ENCODE results near the gene TBXA2R.

TBXA2R gene

GRCh38 chr19:3608750-3609322 lies 2.2 kb upstream of the TBXA2R start:
- peak; percentile 97 for DNase-seq
- in situ Hi-C loops (cut with MboI; ENCODE audit: low pct_unique_long_range_greater_than_20kb, low sequenced_read_pairs), result no loop called here

- DNase-seq, result peak; percentile 93
- in situ Hi-C loops (cut with MboI; ENCODE audit: low pct_unique_long_range_greater_than_20kb, low sequenced_read_pairs), result no loop called here
Observed at GRCh38 chr19:3608079-3608641, 1.5 kb upstream of the TBXA2R start.

GRCh38 chr19:3607303-3608078 lies 816 bp upstream of the TBXA2R start:
- in situ Hi-C loops (cut with MboI; ENCODE audit: low pct_unique_long_range_greater_than_20kb, low sequenced_read_pairs), result no loop called here
- peak; percentile 61 for DNase-seq

- peak; percentile 19 for DNase-seq
- in situ Hi-C loops (cut with MboI; ENCODE audit: low pct_unique_long_range_greater_than_20kb, low sequenced_read_pairs), result no loop called here
Observed at GRCh38 chr19:3606174-3606689, 443 bp downstream of the TBXA2R start.

GRCh38 chr19:3605770-3606169 lies 905 bp downstream of the TBXA2R start:
- peak; percentile 14 for DNase-seq
- in situ Hi-C loops (cut with MboI; ENCODE audit: low pct_unique_long_range_greater_than_20kb, low sequenced_read_pairs), result no loop called here

GRCh38 chr19:3605361-3605760 lies 1.3 kb downstream of the TBXA2R start:
- in situ Hi-C loops (cut with MboI; ENCODE audit: low pct_unique_long_range_greater_than_20kb, low sequenced_read_pairs), result no loop called here
- no peak for DNase-seq

- in situ Hi-C loops (cut with MboI; ENCODE audit: low pct_unique_long_range_greater_than_20kb, low sequenced_read_pairs), result no loop called here
- peak; percentile 69 for DNase-seq
Observed at GRCh38 chr19:3604987-3605343, 1.7 kb downstream of the TBXA2R start.

- in situ Hi-C loops (cut with MboI; ENCODE audit: low pct_unique_long_range_greater_than_20kb, low sequenced_read_pairs), result no loop called here
- DNase-seq, result no peak
Observed at GRCh38 chr19:3604227-3604986, 2.3 kb downstream of the TBXA2R start.

- no peak for DNase-seq
- in situ Hi-C loops (cut with MboI; ENCODE audit: low pct_unique_long_range_greater_than_20kb, low sequenced_read_pairs), result no loop called here
Observed at GRCh38 chr19:3603121-3603811, 3.4 kb downstream of the TBXA2R start.

GRCh38 chr19:3601021-3601420 lies 5.7 kb downstream of the TBXA2R start:
- DNase-seq, result no peak
- in situ Hi-C loops (cut with MboI; ENCODE audit: low pct_unique_long_range_greater_than_20kb, low sequenced_read_pairs), result no loop called here

- no peak for DNase-seq
- in situ Hi-C loops (cut with MboI; ENCODE audit: low pct_unique_long_range_greater_than_20kb, low sequenced_read_pairs), result no loop called here
Observed at GRCh38 chr19:3599776-3600187, 6.9 kb downstream of the TBXA2R start.

- no peak for DNase-seq
- in situ Hi-C loops (cut with MboI; ENCODE audit: low pct_unique_long_range_greater_than_20kb, low sequenced_read_pairs), result no loop called here
Observed at GRCh38 chr19:3595521-3596061, 11.1 kb downstream of the TBXA2R start.

GRCh38 chr19:3593156-3593555 lies 13.5 kb downstream of the TBXA2R start:
- in situ Hi-C loops (cut with MboI; ENCODE audit: low pct_unique_long_range_greater_than_20kb, low sequenced_read_pairs), result no loop called here
- no peak for DNase-seq

- DNase-seq, result no peak
- in situ Hi-C loops (cut with MboI; ENCODE audit: low pct_unique_long_range_greater_than_20kb, low sequenced_read_pairs), result no loop called here
Observed at GRCh38 chr19:3591876-3592613, 14.6 kb downstream of the TBXA2R start.

- in situ Hi-C loops (cut with MboI; ENCODE audit: low pct_unique_long_range_greater_than_20kb, low sequenced_read_pairs), result no loop called here
- no peak for DNase-seq
Observed at GRCh38 chr19:3590991-3591659, 15.6 kb downstream of the TBXA2R start.

GRCh38 chr19:3589949-3590348 lies 16.7 kb downstream of the TBXA2R start:
- in situ Hi-C loops (cut with MboI; ENCODE audit: low pct_unique_long_range_greater_than_20kb, low sequenced_read_pairs), result no loop called here
- no peak for DNase-seq

GRCh38 chr19:3589439-3589838 lies 17.2 kb downstream of the TBXA2R start:
- in situ Hi-C loops (cut with MboI; ENCODE audit: low pct_unique_long_range_greater_than_20kb, low sequenced_read_pairs), result no loop called here
- no peak for DNase-seq
